UCSD-AML1 (cell line): ENCODE measurements around the gene AFTPH.

ENCODE experiments used
- DNase-seq: peaks from one replicate; lab custom pipeline; 2025; ENCODE audit not compliant: unreplicated experiment; lab: John Stamatoyannopoulos, UW

AFTPH gene

DNA sequence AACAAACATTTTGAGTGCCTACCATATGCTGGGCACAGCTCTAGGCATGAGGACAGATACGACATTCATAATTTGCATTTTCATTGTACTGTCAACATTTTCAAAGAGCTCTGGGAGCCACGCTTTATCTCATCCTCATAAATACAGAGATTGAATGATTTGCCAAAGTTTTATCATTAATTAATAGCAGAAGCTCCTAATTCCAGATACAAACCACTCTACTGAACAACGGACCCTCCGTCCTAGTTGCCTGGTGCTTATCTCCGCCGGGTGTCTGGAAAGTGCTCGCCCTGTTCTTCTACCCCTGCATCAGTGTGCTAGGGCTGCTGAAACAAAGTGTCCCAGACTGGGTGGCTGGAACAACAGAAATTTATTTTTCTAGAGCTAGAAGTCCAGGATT lies 105.7 kb downstream of the AFTPH start:
- DNase-seq: no peak

DNA sequence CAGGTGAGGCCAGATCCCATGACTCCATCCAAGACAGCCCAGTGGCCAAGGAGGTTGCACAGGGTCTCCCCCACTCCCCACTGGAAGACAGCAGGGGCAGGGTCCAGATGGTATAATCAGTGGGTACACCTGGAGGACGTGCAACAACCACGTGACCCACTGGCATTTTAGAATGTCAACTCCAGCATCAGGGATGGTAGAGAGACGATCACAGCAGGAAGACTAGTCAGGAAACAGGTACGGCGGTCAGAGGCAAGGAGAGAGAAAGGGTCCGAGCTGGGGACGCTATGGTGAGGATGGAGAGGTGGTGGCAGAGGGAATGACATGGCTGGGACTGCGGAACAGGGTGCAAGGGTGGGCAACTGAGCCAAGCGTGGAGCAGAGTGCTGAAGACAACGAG lies 106.6 kb downstream of the AFTPH start:
- no peak for DNase-seq

- no peak for DNase-seq
Measured at GRCh38 chr2:64631771-64632170, 107.6 kb downstream of the AFTPH start.

GRCh38 chr2:64632835-64633819 lies 109.0 kb downstream of the AFTPH start:
- DNase-seq: no peak

- no peak for DNase-seq
Measured at GRCh38 chr2:64634345-64635267, 110.5 kb downstream of the AFTPH start.

GRCh38 chr2:64635976-64636911 lies 112.1 kb downstream of the AFTPH start:
- DNase-seq: no peak

- no peak for DNase-seq
Measured at GRCh38 chr2:64637000-64637635, 113.0 kb downstream of the AFTPH start.

GRCh38 chr2:64637931-64638330 lies 113.8 kb downstream of the AFTPH start:
- DNase-seq: no peak

GRCh38 chr2:64638502-64639120 lies 114.5 kb downstream of the AFTPH start:
- no peak for DNase-seq

DNA sequence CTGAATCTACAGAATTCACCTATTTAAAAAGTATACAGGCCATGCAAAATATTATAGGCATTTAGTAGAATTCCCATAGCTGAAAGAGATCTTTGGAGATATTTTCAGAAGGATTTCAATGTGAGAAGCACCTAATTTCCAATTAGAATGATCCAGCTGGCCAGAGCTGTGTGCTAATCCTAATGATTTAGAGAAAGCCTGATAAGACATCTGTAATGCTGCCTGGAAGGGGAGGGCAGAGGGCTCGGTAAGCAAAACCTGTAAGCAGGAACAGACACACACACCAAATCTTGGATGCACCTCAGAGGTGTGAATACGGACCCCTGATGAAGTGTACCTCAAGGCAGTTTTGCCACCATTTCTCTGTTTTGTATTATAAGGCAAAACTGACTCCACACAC lies 115.6 kb downstream of the AFTPH start:
- no peak for DNase-seq

GRCh38 chr2:64640153-64641044 lies 116.3 kb downstream of the AFTPH start:
- DNase-seq: no peak

DNA sequence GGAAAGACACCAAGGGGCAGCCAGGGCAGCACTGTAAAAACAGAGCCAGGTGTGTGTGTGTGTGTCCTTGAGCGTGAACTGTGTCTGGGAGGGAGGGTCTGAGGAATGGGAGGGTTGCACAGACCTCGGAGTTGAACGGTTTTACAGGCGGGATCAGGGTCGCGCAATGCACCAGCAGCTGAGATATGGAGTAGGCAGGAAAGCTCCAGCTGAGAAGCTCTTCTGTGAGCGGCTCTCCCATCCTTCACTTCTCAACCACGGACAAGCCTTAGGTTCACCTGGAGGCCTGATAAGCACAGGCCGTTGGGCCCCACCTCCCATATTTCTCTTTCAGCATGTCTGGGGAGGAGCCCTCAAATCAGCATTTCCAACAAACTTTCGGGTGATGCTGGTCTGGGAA lies 117.5 kb downstream of the AFTPH start:
- DNase-seq: no peak
